HG03378 (cell line): Measurements from ENCODE around the gene HIVEP3.

ENCODE experiments used
- ATAC-seq: cut with Tn5 transposase; IDR thresholded peaks from one replicate; pipeline ENCODE4 v1.9.1; 2021; ENCODE audit warnings: mild to moderate bottlenecking, moderate library complexity; ENCODE audit not compliant: unreplicated experiment

Gene HIVEP3

DNA sequence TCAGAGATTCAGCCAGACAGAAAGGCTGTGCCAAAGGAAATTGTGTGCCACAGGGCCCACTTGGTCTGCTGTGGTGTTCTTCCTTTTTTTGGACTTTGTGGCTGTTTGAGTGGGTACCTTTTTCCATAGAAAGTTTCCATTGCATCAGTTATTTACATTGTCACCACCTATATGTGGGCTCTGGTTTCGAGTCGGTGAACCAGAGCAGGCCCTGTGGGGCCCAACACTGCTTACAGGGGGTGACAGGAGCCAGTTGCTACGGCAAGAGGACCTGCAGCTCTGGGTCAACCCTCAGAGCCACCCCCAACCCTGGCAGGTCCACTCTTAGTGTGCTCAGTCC, 277.3 kb downstream of the HIVEP3 start:
- peak; percentile 47 for ATAC-seq

DNA sequence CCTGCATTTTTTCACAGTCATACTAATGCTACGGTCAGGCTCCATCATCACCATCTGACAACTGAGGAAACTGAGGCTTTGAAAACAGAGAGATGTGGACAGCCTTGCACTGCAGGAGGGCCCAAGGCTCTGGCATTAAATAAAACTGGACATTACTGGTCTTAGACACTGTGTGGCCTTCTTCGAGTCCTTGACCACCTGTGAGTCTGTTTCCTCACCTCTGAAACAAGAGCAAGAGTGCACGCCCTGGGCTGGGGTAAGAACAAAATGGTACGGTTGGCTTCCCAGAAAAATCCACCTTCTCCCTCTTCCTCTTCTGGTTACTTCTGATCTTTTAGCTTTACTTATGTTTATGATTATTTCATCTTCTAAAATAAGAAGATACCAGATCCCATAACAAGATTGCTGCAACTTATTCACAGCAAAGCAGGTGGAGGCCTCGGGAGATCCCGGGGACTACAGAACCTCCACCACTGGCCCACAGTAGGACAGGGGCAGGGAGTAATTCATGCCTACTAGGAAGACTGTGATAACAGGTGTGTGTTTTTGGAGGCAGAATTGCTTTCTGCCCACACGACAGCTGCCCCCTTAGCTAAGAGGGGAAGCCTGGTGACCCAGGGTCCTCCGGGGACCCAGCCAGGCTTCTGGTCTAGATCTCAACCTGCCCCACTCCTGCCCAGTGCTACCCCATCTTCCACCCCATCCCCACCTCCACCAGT, 277.8 kb downstream of the HIVEP3 start:
- ATAC-seq: no peak

DNA sequence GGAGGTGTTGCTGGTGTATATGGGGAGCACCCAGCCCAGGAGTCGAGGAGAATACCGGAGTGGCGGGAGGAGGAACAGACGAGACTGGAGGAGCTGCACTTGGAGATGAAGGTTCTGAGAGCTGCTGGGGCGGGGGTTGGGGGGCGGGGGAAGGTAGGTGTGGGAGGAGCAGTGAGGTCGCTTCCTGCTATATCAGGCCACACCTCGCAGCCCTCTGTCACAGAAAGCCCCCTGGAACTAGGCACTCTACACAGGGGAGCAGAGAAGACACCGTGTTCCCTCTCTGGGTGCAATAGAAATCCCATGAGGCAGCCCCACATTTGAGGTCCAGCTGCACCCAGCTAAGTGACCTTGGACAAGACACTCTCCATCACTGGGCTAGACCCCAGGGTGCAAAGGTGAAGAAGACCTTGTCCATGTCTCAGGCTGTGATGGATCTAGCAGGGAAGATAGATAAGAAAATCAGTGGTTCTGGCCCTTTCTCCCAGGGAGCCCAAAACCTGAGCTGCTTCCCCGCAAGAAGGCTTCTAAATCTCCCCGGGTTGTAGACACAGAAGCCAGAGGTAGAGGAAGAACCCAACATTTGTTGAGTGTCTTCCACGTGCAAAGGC, 278.5 kb downstream of the HIVEP3 start:
- ATAC-seq: no peak

DNA sequence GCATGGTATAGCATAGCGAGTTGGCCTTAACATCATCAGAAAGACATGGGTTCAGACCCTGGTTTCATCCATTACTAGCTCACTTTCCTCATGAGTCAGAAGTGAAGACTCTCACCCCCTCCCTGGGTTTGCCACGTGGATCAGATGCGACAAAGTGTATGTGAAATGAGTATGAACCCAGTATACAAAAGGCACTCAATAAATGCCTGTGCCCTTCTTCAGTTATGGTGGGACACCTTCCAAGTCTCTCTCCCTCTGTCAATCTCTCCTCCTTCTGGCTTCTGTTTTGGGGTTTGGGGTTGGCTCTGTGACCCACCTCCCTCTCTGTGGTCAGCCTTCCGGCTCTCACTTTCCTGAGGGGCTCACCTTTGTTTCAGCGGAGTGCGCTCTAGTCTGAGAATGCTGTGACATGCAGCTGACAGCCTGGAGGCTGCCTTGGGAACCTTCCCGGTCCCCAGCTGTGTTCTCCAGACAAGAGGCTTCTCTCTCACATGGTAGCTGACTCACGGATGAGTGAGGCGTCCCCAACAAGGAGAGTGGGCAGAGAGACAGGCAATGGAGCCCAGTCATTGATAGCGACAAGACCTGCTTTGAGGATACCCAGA, 279.3 kb downstream of the HIVEP3 start:
- ATAC-seq: no peak

DNA sequence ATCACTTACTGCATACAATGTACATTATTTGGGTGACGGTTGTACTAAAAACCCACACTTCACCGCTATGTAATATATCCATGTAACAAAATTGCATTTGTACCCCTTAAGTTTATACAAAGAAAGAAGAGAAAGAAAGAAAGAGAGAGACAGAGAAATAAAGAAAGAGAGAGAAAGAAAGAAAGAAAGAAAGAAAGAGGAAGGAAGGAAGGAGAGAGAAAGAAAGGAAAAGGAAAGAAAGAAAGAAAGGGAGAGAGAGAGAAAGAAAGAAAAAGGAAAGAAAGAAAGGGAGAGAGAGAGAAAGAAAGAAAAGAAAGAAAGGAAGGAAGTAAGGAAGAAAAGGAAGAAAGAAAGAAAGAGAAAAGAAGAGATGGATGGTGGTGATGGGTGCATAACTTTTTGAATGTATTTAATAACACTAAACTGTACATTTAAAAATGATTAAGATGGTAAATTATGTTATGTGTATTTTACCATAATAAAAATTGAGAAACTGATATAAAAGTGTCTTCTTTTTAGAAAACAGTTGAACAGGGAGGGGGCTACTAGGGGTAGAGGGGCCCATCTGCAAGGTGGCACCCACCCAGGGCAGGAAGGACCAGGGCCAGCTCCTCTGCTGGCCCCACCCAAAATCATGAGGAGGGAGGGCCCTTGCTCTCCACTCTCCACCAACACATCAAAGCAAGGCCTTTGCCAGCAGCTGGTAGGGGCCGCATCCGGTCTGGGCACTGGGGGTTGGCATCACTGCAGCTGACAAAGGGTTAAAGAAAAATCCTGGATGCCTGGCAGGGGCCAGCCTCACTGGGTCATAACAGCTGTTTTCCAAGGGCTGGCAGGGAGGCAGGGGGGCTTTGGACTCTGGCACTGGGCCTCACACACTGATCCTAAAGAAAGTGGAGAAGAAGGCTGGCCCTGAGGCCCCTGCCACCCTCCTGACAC, 280.4 kb downstream of the HIVEP3 start:
- no peak for ATAC-seq

DNA sequence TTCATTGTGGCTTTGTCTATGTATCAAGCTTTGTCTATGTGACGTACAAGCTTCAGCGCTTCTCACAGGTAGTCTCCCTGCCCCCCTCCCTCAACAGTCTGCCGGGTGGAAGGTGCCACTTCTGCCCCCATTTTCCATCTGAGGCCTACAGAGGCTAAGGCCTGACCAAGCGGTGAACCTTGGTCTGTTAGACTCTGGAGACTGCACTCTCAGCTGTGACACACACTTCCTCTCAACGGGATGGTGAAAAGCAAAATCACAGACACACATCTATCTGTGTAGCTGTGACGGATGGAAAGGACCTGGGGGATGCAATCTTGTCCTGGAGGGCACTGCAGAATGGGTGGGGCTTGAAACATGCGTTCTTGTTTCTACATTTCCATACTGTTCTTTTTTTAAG, 281.4 kb downstream of the HIVEP3 start:
- no peak for ATAC-seq

DNA sequence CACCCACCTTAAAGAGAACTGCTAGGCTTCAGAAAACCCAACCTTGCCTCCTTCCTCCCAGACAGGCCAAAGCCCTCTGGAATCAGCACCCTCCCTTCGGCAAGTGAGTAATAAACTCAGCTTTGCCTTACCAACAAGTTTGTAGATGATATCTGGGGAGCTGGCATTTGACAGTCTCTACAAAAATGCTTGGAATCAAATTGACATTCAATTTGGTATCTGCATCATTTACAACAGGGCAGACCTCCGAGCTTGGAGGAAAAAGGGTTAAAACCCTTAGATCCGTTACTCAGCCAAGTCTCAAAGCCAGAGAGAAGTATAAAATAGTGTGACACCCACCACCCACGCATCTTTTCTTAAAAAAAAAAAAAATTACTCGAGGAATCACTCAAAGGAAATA, 285.0 kb downstream of the HIVEP3 start:
- ATAC-seq: no peak

DNA sequence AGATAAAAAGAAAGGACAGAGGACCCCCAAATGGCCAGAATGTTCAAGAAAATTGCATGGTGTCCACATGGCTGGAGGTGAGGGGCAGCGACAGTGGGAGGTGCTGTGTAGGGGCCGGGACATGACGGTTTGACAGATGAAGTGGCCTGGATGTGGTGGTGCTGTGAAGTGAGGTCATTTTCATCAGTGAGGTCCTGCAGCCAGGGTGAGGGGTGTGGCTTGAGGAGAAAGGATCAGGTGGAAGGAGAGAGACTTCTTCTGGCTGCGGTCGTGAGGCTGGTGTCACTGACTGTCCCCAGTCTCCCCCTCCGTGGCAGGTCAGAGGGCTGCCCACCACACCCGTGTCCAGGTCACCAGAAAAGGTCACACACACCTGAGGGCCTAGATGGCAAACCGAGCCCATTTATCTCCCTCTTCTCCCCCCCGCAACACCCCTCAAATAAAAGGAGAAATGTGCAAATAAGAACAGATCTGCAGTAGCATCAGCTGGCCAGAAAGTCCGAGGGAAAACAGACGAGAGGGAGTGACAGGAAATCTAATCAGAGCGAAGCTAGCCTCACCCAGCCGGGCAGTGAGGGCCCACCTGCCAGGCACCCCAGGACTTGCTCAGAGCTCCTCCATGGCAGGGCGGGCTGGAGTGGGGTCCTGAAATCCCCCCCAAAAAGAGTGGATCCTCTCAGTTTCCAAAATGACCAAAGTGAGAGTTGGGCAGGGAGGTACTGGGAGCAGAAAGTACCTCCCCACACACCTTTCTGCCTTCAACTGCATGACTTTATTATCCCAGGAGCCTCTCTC, 285.7 kb downstream of the HIVEP3 start:
- ATAC-seq: no peak

DNA sequence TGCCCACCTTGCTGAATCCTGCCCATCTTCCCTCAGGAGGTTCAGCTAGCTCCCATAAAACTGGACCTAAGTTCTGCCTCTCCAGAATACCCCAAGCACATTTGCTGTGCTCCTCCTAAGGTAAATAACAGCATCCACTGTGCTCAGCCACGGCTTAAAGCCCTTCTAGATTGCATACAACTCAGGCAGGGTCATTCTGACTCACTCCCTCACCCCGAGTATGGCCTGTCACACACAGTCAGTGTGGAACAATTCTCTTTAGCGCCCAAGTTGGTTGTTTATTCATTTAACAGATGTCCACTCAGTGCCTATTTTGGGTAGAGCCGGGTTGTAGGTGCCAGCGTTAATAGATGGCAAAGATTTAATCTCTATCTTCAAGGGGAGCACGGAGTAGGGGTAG, 286.8 kb downstream of the HIVEP3 start:
- ATAC-seq: no peak

DNA sequence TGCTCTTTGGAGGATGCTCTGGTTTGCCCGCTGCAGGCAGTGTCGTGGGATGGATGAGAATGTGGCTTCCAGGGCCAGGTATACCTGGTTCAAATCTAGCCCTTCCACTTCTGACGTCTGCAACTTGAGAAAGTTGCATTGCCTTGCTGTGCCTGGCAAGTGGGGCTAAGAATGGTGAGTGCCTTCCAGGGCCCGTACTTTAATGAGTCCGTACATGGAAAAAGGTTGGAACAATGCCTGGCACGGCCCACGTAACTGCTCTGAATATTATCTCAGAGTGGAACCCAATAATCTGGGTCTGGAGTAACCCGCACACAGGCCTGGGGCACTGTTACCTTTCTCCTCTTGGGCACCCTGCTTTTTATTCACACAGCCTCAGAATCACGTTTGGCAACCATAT, 287.6 kb downstream of the HIVEP3 start:
- ATAC-seq: no peak

DNA sequence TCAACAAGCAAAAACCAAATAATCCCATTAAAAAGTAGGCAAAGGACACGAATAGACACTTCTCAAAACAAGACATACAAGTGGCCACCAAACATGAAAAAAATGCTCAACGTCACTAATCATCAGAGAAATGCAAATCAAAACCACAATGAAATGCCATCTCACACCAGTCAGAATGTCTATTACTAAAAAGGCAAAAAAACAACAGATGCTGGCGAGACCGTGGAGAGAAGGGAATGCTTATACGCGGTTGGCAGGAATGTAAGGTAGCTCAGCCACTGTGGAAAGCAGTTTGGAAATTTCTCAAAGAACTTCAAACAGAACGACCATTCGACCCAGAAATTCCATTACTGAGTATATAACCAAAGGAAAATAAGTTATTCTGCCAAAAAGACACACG, 289.2 kb downstream of the HIVEP3 start:
- no peak for ATAC-seq

DNA sequence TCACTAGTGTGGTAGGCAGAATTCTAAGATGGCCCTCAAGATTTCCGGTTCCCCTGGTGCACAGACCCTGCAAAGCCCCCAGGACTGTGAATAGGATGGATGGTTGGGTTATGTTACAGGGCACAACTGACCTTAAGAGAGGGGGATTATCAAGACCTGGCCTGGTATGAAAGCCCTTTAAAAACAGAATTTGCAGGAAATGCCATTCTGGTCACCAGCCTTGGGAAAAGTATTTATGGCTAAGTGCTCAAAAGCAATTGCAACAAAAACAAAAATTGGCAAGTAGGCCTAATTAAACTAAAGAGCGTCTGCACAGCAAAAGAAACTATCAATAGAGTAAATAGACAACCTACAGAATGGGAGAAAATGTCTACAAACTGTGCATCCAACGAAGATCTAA, 289.6 kb downstream of the HIVEP3 start:
- no peak for ATAC-seq

DNA sequence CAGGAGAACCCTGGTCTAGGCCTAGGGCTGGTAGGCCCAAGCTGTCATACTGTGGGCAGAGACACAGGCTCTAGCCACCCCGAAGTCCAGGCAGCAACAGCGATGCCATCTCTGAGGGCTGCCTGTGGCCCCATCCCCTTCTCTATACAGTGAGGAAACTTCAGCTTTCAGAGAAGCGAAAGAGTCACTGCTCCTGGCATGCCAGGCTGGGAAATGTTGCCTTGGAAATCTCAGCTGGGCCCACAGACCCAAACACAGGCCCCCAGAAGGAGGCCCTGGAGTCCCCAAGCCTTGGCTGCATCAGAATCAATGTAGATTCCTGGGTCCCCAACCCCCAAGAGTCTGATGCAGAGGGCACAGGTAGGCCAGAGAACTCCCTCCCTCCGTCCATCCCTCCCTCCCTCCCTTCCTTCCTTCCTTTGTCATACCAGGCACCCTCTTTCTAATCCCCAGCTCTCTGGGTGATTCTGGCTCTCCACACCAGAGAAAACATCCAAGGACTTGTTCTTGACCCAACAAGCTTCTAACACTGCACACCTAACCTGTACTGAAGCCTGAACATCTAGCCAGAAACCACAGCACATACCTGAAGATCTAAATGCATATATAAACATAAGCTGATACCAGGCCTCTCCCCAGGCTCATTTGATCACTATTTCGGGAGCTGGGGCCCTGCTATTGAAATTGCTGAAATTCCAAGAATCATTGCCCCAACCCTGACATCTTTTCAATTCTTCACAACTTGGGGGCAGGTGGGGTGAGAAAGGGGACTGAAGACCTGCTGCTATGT, 291.0 kb downstream of the HIVEP3 start:
- no peak for ATAC-seq

DNA sequence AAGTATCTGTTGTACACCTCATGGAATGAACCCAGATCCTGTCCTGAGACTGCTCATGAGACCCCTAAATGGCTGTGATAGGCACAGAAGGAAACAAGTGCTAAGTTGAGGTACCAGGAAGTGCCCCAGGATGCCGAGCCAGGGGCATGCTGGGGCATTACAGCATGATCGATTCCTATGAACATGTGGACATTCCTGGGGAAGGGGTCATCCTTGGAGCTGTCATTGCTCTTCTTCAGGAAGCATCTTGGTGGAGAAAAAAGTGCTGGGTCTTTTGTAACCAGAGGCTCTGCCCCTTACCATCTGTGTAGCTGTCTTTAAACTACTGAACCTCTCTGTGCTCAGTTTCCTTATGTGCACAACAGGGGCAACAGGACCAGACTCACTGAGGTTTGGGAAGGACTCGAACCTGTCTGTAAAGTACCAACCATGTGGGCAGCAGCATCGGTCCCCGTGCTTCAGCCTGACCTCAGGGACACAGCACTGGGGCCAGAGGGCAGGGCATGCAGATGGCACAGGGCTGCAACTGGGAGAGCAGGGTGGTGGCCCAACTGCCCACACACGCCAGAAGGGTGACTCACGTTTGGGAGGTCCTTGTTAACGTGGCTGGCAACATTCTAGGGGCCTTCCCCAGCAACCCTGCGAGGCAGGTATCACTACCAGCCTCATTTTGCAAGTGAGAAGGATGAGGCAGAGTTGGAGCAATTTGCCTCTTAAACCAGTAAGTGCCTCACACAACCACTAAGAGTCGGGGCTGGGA, 291.9 kb downstream of the HIVEP3 start:
- no peak for ATAC-seq

DNA sequence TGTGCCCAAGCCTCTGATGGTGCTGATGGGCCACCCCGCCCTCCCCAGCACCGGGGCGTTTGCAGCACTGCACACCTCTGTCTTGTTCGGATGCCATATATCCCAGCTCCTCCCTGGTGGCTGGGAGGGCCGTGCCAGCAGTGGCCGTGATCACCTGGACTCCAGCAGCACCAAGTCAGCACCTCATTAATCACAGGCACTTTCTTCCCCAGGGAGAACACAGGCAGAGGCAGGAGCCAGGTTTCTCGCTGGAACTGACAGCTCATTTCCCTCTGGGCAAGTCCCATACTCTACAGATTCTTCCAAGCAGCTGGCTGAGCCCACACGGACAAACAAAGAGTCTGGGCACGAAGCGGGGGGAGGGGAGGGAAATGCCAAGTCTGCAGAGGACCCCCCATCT, 292.6 kb downstream of the HIVEP3 start:
- no peak for ATAC-seq

DNA sequence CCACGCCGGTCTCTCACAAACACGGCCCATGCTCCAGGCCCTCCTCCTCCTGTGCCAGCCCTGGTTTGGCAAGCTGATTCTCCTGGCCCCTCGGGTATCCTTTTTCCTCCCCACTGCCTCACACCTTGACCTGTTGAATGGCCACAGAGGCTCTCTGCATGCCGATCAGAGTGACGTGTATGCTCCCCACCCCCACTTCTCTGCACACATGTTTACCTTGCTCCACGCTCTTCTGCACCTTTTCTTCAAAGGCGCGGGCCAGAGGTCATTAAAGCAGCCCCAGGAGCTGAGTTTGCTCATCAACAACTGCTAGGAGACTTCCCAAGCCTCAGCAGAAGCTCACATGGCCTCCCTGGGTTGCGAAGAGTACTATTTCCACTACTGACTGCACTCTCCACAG, 295.0 kb downstream of the HIVEP3 start:
- ATAC-seq: no peak

DNA sequence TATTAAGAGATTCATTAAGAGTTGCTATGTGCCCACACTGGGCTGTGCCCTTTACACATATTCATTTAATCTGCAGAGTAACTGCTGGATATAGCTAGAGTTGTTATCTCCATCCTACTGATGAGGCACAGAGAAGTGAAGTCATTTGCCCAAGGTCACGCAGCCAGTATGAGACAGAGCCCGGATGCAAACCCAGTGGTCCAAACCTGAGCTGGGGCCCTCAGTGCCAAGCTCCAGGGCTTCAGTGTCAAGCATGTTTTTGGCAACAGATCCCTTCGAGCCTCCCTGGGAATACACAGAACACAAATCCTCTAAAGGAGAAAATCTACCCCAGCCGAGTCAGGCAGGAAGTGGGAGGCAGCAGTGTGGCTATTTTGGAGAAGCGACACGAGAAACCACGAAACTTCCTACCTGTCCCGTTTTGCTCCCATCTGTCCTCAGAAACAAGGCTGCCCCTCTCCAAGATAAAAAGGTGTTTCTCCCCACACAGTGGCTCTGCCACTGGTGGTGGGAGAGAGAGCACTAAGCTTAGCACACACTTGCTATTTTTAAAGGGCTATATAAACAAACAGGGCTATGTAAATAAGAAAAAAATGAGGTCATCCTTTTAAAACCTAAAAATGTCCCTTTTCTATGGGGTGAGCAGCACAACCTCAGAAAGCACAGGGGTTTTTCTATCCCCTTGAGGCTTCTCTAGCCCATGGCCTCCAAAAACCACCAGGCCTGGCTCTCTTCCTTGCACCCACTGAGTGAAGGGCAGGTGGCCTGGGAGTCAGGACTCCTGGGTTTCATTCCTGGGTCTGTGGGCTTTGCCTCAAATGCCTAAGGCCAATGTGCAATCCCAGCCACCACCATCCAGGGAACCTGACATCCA, 295.6 kb downstream of the HIVEP3 start:
- ATAC-seq: peak; percentile 72

DNA sequence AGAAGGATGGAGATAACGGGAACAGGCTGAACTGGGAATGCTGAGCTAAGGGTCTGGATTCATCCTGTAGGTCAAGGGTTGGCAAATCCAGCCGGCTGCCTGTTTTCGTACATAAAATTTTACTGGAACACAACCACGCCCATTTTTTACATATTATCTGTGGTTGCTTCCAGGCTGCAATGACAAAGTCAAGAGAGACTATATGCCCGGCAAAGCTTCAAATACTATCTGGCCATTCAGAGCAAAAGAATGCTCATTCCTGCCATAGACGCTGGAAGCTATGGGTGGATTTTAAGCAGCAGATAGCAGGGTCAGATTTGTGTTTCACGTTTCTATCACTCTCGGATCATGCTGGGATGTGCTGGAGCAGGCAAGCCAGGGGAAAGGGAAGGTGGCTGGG, 296.3 kb downstream of the HIVEP3 start:
- ATAC-seq: no peak
